Large intestine (tissue), 3 donors: Measurements from ENCODE around the gene COL26A1. TPM values are rescaled to one million over a fixed set of nuclear protein-coding genes. Genes with fewer than 3 reads are reported as not detected.
"Not testable (repeated sequence)": the region's sequence is repeated elsewhere in the genome, so short reads cannot be mapped to it uniquely, and the experiment has no call there.

ENCODE experiments used
- DNase-seq, 2 donors: peaks; one replicate each; pipeline versions ENCODE4 v3.0.0 to v3.0.0-alpha.2; 2013
- H3K27ac ChIP-seq: one replicate; pipeline ENCODE4 v1.5.1; 2013; ENCODE audit warnings: low read length
- H3K27me3 ChIP-seq: 2 replicates; pipeline ENCODE4 v1.6.1; 2013; ENCODE audit warnings: low read length; ENCODE audit not compliant: control insufficient read depth, insufficient read depth
- H3K36me3 ChIP-seq: 2 replicates; pipeline ENCODE4 v1.6.1; 2013; ENCODE audit warnings: low read length; ENCODE audit not compliant: control insufficient read depth, insufficient read depth
- H3K4me1 ChIP-seq: one replicate; pipeline ENCODE4 v1.6.1; 2013; ENCODE audit warnings: low read length; ENCODE audit not compliant: control insufficient read depth, insufficient read depth
- H3K4me3 ChIP-seq: one replicate; pipeline ENCODE4 v1.5.1; 2013; ENCODE audit warnings: low read length
- H3K9me3 ChIP-seq: one replicate; pipeline ENCODE4 v1.6.1; 2013; ENCODE audit warnings: mild to moderate bottlenecking, low read depth, low read length, moderate library complexity; ENCODE audit not compliant: control insufficient read depth
- WGBS: methylation state at CpG from one replicate; pipeline ENCODE4 v1.1.5; 2013; ENCODE audit warnings: low lambda C conversion rate; ENCODE audit not compliant: insufficient coverage; 5-methylcytosine and 5-hydroxymethylcytosine counted together
- polyA plus RNA-seq: library from polyadenylated mRNA; unstranded; fragments of 120-200 nt; gene quantifications from one replicate; pipeline ENCODE4 v1.2.1, GENCODE V29; 2013

The COL26A1 gene
- polyA plus RNA-seq, 1 donor, result 1.0 TPM

DNA sequence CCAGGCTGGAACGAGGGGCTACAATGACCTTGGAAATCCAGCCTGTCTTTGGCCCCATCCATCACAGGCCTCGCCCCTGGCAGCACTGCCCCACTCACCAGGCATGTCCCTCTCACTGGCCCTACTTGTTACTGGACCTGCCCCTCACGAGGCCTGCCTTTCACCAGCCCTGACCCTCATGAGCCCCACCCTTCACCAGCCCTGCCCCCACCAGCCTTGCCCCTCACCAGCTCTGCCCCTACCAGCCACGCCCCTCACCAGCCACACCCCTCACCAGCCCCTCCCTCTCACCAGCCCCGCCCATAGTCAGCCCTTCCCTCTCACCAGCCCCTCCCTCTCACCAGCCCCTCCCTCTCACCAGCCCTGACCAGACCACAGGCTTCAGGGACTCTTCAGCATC, 57.8 kb downstream of the COL26A1 start:
- Histone ChIP-seq H3K27ac (no peak overlapping the region), H3K36me3 (no peaks in the 10 kb centered on the region), H3K4me3 (no peak overlapping the region), H3K9me3 (no peaks in the 10 kb centered on the region), H3K4me1 (no peaks in the 10 kb centered on the region), H3K27me3 (no peaks in the 10 kb centered on the region)
- no CpG with 5 or more reads among the region's 5 CpGs for WGBS
- DNase-seq, result no peak

DNA sequence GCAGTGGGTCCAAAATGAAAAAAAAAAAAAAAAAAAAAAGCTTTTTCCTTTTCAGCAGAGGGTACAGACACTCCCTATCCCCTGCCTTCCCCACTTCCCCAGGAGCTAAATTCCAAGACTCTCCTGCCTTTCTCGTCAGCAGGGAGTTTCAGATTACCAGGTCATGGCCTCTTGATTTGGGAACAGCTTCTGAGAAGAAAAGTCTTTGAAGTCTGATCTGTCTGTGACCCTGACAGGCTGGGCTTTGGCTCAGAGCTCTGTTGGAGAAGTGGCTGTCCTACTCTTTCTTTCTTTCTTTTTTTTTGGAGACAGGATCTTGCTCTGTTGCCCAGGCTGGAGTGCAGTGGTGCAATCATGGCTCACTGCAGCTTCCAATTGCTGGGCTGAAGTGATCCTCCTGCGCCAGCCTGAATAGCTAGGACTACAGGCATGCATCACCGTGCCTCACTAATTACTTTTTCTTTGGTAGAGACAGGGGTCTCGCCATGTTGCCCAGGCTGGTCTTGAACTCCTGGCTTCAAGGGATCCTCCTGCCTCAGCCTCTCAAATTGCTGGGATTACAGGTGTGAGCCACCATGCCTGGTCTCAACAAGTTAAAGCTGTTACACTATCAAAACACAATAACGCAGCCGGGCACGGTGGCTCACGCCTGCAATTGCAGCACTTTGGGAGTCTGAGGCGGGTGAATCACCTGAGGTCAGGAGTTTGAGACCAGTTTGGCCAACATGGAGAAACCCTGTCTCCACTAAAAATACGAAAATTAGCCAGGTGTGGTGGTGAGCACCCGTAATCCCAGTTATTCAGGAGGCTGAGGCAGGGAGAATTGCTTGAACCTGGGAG, 59.9 kb downstream of the COL26A1 start:
- Histone ChIP-seq H3K36me3 (no peaks in the 10 kb centered on the region), H3K27me3 (no peaks in the 10 kb centered on the region), H3K27ac (no peak overlapping the region), H3K4me1 (no peaks in the 10 kb centered on the region), H3K9me3 (no peaks in the 10 kb centered on the region), H3K4me3 (no peak overlapping the region)
- WGBS, result no CpG with 5 or more reads among the region's 11 CpGs
- no peak for DNase-seq

DNA sequence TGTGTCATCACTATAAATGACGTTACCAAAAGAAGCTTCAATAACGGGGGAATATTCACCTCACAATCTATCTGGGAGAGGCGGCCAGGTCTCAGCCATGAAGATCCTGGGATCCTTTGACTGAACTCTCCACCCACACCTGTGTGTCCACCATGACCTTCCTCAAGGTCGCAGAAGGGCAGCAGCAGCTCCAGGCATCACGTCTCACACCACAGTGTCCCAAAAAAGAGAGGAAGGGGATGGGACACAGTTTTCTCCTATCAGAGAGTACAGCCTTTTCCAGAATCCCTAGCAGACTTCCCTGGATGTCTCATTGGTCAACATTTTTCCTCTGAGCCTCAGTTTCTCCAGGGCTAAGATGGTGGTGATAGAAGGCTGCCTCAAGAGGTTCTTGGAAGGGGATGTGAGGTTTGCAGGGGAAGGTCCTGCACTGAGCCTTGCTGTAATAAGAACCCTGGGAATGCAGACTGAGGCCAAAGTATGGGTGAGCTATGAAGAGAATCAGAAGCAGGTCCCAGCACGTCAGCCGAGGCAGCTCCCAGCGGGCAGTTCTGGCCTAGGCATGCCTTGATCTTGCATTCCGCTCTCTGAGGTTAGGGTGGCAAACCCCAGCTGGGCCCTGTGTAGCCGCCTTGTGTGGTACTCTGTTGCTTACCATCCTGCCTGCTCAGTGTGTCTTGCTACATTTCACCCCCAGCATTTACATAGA, 63.8 kb downstream of the COL26A1 start:
- H3K27me3 ChIP-seq, result no peaks in the 10 kb centered on the region
- no peaks in the 10 kb centered on the region for H3K4me1 ChIP-seq
- WGBS, result no CpG with 5 or more reads among the region's 10 CpGs
- no peaks in the 10 kb centered on the region for H3K9me3 ChIP-seq
- no peak for DNase-seq
- no peak overlapping the region for H3K4me3 ChIP-seq
- no peak overlapping the region for H3K27ac ChIP-seq
- H3K36me3 ChIP-seq, result no peaks in the 10 kb centered on the region

DNA sequence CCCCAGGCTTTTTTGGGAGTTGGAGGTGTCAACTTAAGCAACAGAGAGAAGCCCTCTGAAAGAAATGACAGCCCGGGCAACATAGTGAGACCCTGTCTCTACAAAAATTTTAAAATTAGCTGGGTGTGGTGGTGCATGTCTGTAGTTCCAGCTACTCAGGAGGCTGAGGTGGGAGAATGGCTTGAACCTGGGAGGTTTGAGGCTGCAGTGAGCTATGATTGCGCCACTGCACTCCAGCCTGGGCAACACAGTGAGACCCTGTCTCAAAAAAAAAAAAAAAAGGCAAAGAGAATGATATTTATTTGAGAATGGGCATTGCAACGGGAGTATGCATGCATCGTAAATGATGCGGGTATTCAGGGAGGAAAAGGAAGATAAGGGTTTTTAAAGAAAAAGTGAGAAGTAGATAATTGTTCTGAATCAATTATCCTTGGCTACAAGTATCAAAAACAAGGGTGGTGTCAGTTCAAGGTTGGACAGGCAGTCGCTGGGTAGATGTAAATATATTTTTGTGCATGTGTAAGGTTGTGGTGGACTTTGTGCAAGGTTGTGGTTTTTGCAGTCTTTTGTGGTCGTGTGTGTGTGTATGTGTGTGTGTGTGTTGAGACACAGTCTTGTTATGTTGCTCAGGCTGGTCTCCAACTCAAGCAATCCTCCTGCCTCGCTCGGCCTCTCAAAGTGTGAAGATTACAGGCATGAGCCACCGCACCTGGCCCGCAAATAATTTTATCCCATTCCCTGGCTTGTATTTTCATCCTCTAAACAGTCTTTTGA, 65.6 kb downstream of the COL26A1 start:
- DNase-seq, result no peak
- no peaks in the 10 kb centered on the region for H3K4me1 ChIP-seq
- 74% methylated on average over 5 of the region's 11 CpGs for WGBS
- no peak overlapping the region for H3K4me3 ChIP-seq
- no peaks in the 10 kb centered on the region for H3K9me3 ChIP-seq
- H3K36me3 ChIP-seq, result no peaks in the 10 kb centered on the region
- H3K27ac ChIP-seq, result no peak overlapping the region
- H3K27me3 ChIP-seq, result no peaks in the 10 kb centered on the region

DNA sequence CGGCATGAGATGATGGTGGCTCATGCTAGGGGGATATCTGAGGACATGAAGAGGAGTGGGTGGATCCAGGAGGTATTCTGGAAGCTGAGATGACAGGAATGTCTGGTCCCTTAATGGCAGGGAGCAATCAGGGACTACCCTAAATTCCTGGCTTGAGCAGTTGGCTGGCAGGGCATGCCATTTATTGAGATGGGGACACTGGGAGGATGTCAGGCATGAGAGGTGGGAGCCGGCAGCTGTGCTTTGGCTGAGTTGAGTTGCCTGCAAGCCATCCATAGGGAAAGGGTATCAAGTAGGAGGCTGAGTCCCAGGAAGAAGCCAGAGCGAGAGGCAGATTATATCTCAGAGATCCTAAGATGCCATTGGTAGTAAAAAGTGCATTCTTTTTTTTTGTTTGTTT, 69.6 kb downstream of the COL26A1 start:
- Histone ChIP-seq H3K4me3 (no peak overlapping the region), H3K27ac (no peak overlapping the region), H3K36me3 (no peaks in the 10 kb centered on the region), H3K27me3 (peaks cover 6% of the 10 kb centered on the region), H3K9me3 (no peaks in the 10 kb centered on the region), H3K4me1 (no peaks in the 10 kb centered on the region)
- no CpG with 5 or more reads among the region's 3 CpGs for WGBS
- no peak for DNase-seq

GRCh38 chr7:101433688-101434087, 71.0 kb downstream of the COL26A1 start:
- Histone ChIP-seq H3K4me1 (no peaks in the 10 kb centered on the region), H3K36me3 (no peaks in the 10 kb centered on the region), H3K4me3 (no peak overlapping the region), H3K27ac (no peak overlapping the region), H3K9me3 (no peaks in the 10 kb centered on the region), H3K27me3 (peaks cover 6% of the 10 kb centered on the region)
- DNase-seq, result no peak
- no CpG with 5 or more reads among the region's 4 CpGs for WGBS

- DNase-seq, H3K9me3 ChIP-seq, H3K4me3 ChIP-seq, H3K4me1 ChIP-seq, H3K36me3 ChIP-seq, H3K27ac ChIP-seq, H3K27me3 ChIP-seq: not testable (repeated sequence)
- WGBS, result 90% methylated on average over 4 of the region's 8 CpGs
These were observed 71.5 kb downstream of the COL26A1 start for GRCh38 chr7:101434155-101434554.

DNA sequence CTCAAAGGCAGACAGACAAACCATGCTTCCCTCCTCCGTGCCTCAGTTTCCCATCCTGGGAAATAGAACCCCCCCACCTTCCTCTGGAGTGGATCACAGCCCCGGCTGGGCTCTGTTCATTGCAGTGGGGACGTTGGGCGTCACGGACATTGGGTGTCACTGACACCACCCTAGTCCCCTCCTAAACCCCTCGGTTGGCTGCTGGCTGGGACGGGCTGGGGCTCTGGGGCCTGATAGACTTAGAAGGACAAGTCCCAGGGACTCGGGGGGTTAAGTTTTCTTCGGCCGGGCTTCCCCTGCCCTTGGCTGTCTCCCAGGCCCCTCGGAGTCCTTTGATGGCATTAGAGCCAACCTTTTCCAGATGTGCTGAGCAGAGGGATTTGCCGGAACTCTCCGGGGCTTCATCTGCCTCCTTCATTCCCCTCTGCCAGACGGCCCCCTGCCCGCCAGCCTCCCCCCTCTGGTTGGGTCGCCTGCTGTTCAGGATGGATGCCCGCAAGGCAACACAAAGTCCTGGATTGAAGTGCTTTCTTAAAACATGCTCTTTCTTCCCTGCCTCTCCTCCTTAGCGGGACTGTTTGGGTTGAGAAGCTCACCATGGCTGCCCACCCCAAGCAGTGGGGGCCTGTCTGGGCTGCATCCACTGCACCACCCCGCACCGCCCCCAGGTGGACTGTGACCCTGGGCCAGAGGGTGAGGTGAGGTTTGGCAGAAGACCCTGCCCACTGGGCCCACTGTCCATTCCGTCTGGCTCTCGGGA, 73.0 kb downstream of the COL26A1 start:
- 33% methylated on average over 3 of the region's 22 CpGs for WGBS
- Histone ChIP-seq H3K36me3 (no peaks in the 10 kb centered on the region), H3K4me3 (no peak overlapping the region), H3K9me3 (no peaks in the 10 kb centered on the region), H3K27ac (no peak overlapping the region), H3K4me1 (no peaks in the 10 kb centered on the region), H3K27me3 (peaks cover 6% of the 10 kb centered on the region)
- DNase-seq, result no peak

GRCh38 chr7:101436221-101436735, 73.6 kb downstream of the COL26A1 start:
- Histone ChIP-seq H3K4me3 (no peak overlapping the region), H3K27me3 (peaks cover 6% of the 10 kb centered on the region)
- whole genome bisulfite sequencing, result no CpG with 5 or more reads among the region's 15 CpGs

More at GRCh38 chr7:101436221-101436735, 73.6 kb downstream of the COL26A1 start:
- H3K4me1 ChIP-seq, result no peaks in the 10 kb centered on the region
- no peaks in the 10 kb centered on the region for H3K36me3 ChIP-seq
- H3K27ac ChIP-seq, result no peak overlapping the region
- no peak for DNase-seq
- no peaks in the 10 kb centered on the region for H3K9me3 ChIP-seq
